ENCODE data around the gene SVIL. TPM values are rescaled to one million over a fixed set of nuclear protein-coding genes. Genes with fewer than 3 reads are reported as not detected.
A peak's percentile ranks its signal among the peaks of the same experiment; 100 is the strongest.
"Not testable (repeated sequence)": the region's sequence is repeated elsewhere in the genome, so short reads cannot be mapped to it uniquely, and the experiment has no call there.

The SVIL gene
- total RNA-seq, 3 donors from 2014 or later = 25.8 to 69.5 (median 60.6) TPM

DNA sequence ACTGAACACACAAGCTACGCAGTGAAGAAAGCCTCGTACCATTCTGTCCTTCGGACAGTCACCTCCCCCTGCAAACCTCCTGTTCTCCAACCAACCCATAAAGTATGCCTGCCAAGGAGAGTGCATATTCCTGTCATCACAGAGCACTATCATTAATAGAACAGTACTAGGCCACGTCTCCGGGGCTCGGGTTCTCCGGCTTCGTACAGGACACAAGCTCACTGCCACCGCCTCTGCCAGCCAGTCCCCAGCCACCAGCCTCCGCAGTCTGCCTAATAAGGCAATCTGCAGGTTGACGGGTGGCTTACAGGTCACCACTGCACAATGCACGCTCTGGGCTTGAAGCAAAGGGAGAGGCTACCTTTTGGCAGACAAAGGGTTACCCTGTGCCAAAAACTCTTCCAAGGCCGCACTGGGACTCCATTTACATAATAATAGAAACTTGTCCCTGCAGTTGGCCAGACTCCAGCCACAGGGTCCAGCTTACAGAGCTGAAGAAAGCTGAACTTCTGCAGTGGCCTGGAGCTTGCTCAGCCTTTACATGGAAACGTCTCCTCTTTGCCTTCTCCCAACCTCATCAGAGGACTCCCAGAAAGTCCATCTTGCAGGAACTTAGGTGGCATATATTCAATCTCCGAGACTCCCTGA lies 47.5 kb downstream of the SVIL start:
- Histone ChIP-seq H3K27ac (peak overlapping the region; percentile 68 to 73), H3K4me1 (peaks cover 0 to 14% of the 10 kb centered on the region in 2 donors)
- peak in 1 of 2 donors; percentile 37 for DNase-seq (ENCODE audit: low spot score in 2 of 2)

DNA sequence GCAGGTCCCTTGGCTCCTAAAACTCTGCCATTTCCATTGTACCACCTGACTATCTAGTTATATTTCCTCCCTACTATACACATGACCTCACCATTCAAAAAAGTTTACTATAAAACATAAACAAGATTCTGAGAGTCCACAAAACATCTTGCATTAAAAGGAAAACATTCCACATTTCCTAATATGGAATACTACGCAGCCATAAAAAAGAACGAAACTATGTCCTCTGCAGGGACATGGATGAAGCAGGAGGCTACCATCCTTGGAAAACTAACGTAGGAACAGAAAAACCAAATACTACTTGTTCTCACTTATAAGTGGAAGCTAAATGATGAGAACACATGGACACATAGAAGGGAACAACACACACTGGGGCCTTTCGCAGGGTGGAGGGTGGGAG lies 48.3 kb downstream of the SVIL start:
- Histone ChIP-seq H3K36me3 (no peaks in the 10 kb centered on the region), H3K9me3 (no peaks in the 10 kb centered on the region), H3K27me3 (no peaks in the 10 kb centered on the region), H3K4me1 (peaks cover 0 to 14% of the 10 kb centered on the region in 2 donors), H3K27ac (peak overlapping the region; percentile 68 to 73), H3K4me3 (no peak overlapping the region)
- TF ChIP-seq, protein P1, sequence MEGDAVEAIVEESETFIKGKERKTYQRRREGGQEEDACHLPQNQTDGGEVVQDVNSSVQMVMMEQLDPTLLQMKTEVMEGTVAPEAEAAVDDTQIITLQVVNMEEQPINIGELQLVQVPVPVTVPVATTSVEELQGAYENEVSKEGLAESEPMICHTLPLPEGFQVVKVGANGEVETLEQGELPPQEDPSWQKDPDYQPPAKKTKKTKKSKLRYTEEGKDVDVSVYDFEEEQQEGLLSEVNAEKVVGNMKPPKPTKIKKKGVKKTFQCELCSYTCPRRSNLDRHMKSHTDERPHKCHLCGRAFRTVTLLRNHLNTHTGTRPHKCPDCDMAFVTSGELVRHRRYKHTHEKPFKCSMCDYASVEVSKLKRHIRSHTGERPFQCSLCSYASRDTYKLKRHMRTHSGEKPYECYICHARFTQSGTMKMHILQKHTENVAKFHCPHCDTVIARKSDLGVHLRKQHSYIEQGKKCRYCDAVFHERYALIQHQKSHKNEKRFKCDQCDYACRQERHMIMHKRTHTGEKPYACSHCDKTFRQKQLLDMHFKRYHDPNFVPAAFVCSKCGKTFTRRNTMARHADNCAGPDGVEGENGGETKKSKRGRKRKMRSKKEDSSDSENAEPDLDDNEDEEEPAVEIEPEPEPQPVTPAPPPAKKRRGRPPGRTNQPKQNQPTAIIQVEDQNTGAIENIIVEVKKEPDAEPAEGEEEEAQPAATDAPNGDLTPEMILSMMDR (IDR thresholded peaks at IDR 0.05) = no peak
- TF ChIP-seq POLR2A (IDR thresholded peaks at IDR 0.05) (no peak), POLR2AphosphoS5 (IDR thresholded peaks at IDR 0.05) (no peak)
- intact Hi-C loops (cut with DNase I; ENCODE audit: low total_unique reads) = no loop called here
- DNase-seq (ENCODE audit: low spot score in 2 of 2) = no peak

More for the DNA sequence above, 47.5 kb downstream of the SVIL start:
- H3K27me3 ChIP-seq; intact Hi-C loops (cut with DNase I; ENCODE audit: low total_unique reads); H3K4me3 ChIP-seq; H3K36me3 ChIP-seq; H3K9me3 ChIP-seq: not testable (repeated sequence)

DNA sequence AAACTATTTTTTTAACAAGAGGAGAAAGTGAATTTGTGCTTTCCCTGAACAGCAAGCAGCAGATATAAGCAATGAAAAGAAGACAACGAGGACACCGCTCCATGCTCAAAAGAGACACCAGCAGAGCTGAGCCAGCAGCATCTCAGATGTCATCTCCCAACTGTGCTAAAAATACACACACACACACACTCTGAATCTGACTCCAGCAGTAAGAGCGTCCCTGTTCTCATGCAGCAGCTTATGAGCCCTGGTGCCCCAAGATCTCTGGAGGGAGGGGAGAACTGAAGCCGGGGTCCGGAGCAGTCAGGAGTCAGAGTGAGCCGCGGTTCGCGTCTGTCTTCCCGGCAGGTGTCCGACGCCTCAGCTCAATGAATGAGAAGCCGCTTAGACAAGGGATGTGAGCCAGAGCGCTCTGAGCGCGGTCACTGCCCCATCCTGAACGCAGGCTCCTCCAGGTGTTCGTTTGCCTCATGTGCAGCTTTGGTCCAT lies 49.2 kb downstream of the SVIL start:
- DNase-seq (ENCODE audit: low spot score in 2 of 2) = no peak
- no peaks in the 10 kb centered on the region for H3K9me3 ChIP-seq
- no peak overlapping the region for H3K27ac ChIP-seq
- no peak for TF ChIP-seq POLR2AphosphoS5 (IDR thresholded peaks at IDR 0.05)
- no peak for TF ChIP-seq POLR2A (IDR thresholded peaks at IDR 0.05)
- TF ChIP-seq, protein P1 (IDR thresholded peaks at IDR 0.05) = no peak
- no peaks in the 10 kb centered on the region for H3K36me3 ChIP-seq
- intact Hi-C loops (cut with DNase I; ENCODE audit: low total_unique reads) = no loop called here
- H3K27me3 ChIP-seq = no peaks in the 10 kb centered on the region
- H3K4me1 ChIP-seq = peaks cover 0 to 9% of the 10 kb centered on the region in 2 donors
- H3K4me3 ChIP-seq = no peak overlapping the region

DNA sequence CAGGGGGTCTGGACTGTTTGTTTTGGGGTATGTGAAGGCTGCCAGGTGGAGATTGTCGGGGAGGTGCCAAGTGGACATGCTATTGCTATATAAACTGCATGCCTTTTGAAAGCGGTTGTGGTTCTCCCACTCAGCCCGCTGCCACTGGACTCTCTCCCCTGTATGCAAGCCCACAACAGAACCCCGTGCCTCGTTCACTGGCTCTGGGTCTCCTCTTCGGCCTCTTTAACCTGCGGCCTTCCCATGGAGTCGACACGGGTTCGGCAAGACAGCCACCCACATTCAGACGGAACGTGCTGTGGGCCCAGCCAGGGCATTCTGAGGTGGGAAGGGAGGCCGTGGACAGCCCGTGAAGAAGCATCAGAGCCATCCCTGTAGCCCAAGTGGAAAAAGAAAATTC lies 50.3 kb downstream of the SVIL start:
- peaks cover 0 to 3% of the 10 kb centered on the region in 2 donors for H3K4me1 ChIP-seq
- H3K4me3 ChIP-seq = no peak overlapping the region
- H3K27ac ChIP-seq = no peak overlapping the region
- H3K36me3 ChIP-seq = no peaks in the 10 kb centered on the region
- DNase-seq (ENCODE audit: low spot score in 2 of 2) = no peak
- TF ChIP-seq, protein P1 (IDR thresholded peaks at IDR 0.05) = no peak
- TF ChIP-seq POLR2AphosphoS5 (IDR thresholded peaks at IDR 0.05) (no peak), POLR2A (IDR thresholded peaks at IDR 0.05) (no peak)
- H3K9me3 ChIP-seq = no peaks in the 10 kb centered on the region
- no peaks in the 10 kb centered on the region for H3K27me3 ChIP-seq
- intact Hi-C loops (cut with DNase I; ENCODE audit: low total_unique reads) = no loop called here

DNA sequence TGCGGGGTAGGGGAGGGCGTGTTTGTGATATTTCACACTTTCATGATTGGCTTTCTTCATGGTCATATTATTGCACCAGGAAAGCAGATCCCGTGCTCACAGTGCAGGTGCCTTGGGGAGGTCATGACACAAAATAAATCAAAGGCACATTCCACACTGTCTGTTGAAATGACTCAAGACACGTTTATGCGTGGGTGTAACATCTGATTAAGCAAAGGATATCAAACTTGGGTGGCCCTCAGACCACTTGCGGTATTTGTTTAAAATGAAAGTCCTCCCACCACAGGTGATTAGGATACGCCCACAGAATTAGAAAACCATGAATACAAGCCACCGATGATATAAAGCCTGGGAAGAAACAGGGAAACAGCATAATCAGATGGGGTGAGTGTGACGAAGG lies 51.1 kb downstream of the SVIL start:
- intact Hi-C loops (cut with DNase I; ENCODE audit: low total_unique reads) = no loop called here
- H3K4me3 ChIP-seq = no peak overlapping the region
- no peaks in the 10 kb centered on the region for H3K4me1 ChIP-seq
- no peak overlapping the region for H3K27ac ChIP-seq
- DNase-seq (ENCODE audit: low spot score in 2 of 2) = no peak
- no peaks in the 10 kb centered on the region for H3K9me3 ChIP-seq
- no peaks in the 10 kb centered on the region for H3K36me3 ChIP-seq
- no peaks in the 10 kb centered on the region for H3K27me3 ChIP-seq
- no peak for TF ChIP-seq POLR2AphosphoS5 (IDR thresholded peaks at IDR 0.05)
- no peak for TF ChIP-seq POLR2A (IDR thresholded peaks at IDR 0.05)
- TF ChIP-seq, protein P1 (IDR thresholded peaks at IDR 0.05) = no peak

DNA sequence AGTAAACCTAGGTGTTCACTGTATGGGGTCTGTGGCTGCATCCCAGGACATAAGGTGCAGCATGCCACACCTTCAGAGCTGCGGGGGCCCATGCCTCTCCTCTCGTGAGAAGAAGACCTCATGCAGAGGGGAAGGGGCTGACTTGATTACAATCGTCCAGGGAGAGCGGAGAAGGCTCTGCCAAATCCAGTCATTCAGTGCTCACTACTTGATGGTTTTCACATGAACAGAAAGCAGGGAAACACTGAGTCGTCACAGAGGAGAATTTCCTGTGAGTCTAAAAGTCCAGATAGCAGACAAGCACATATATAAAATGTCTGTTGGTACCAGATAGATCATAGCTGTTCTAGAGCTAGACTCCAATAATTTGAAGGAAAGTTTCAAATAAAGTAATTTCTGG lies 52.0 kb downstream of the SVIL start:
- H3K9me3 ChIP-seq; H3K4me3 ChIP-seq; H3K36me3 ChIP-seq; DNase-seq (ENCODE audit: low spot score in 2 of 2); H3K4me1 ChIP-seq; H3K27ac ChIP-seq; H3K27me3 ChIP-seq; intact Hi-C loops (cut with DNase I; ENCODE audit: low total_unique reads): not testable (repeated sequence)
